Measurements from ENCODE around the gene FAM184B. TPM values are rescaled to one million over a fixed set of nuclear protein-coding genes. Genes with fewer than 3 reads are reported as not detected.
A peak's percentile ranks its signal among the peaks of the same experiment; 100 is the strongest.

FAM184B gene
- under 1 TPM in 1 of 9 donors, not detected in 8; 0.08 TPM for total RNA-seq
- polyA plus RNA-seq = under 1 TPM in 1 of 2 donors, not detected in 1; 0.04 TPM
- long read RNA-seq, donor 1, partial matches to known transcripts = 0 of 5 reads
- long read RNA-seq, donor 1, other reads (novel, unspliced or antisense) = 5 of 5 reads
- long read RNA-seq, donor 2, partial matches to known transcripts = 0 of 5 reads
- long read RNA-seq, donor 2, other reads (novel, unspliced or antisense) = 5 of 5 reads
- long read RNA-seq, donor 3, partial matches to known transcripts = 0 of 5 reads
- long read RNA-seq, donor 3, other reads (novel, unspliced or antisense) = 5 of 5 reads

- 2 to 4% (median 3%) methylated on average over 60 to 82 of the region's 82 CpGs for WGBS, 4 donors
- intact Hi-C loops (cut with DNase I) = loop anchor here in 1 of 10 donors (10.0 kb wide), 1 partner anchor 147 kb away; no protein-coding TSS in a partner anchor
- Histone ChIP-seq H3K27ac (no peak within 1 kb of the TSS), H3K27me3 (peaks cover 0 to 36% (median 10%) of the 10 kb centered on the region in 9 donors), H3K4me1 (peaks cover 0 to 19% (median 9%) of the 10 kb centered on the region in 12 donors), H3K4me3 (peak within 1 kb of the TSS; percentile 15 to 53 (median 45)), H3K36me3 (no peaks in the 10 kb centered on the region), H3K9me3 (no peaks in the 10 kb centered on the region)
- DNase-seq (no peak), ATAC-seq (peak in 3 of 4 donors; percentile 20 to 46 (median 24))
- TF ChIP-seq CTCF (IDR thresholded peaks at IDR 0.05) = no peak
- no peak for TF ChIP-seq POLR2A (IDR thresholded peaks at IDR 0.05)
These were observed at the start of gene FAM184B for GRCh38 chr4:17781300-17782287. TSS of gene FAM184B (minus strand) at chr4:17781621. CDS start at chr4:17781299, 322 bp downstream.

GRCh38 chr4:17823871-17824669, 42.6 kb upstream of the FAM184B start:
- Histone ChIP-seq H3K36me3 (no peaks in the 10 kb centered on the region), H3K27me3 (no peaks in the 10 kb centered on the region), H3K27ac (no peak overlapping the region), H3K4me3 (no peak overlapping the region), H3K9me3 (no peaks in the 10 kb centered on the region), H3K4me1 (no peaks in the 10 kb centered on the region)
- ATAC-seq = no peak
- intact Hi-C loops (cut with DNase I) = loop anchor here in 1 of 10 donors (10.0 kb wide), 1 partner anchor 751 kb away; no protein-coding TSS in a partner anchor
- WGBS, 4 donors = 87 to 95% (median 91%) methylated on average over 1 of the region's 1 CpG
- DNase-seq = no peak
- TF ChIP-seq CTCF (IDR thresholded peaks at IDR 0.05) (no peak), POLR2A (IDR thresholded peaks at IDR 0.05) (no peak)

GRCh38 chr4:17817027-17817426, 35.6 kb upstream of the FAM184B start:
- Histone ChIP-seq H3K27ac (no peak overlapping the region), H3K4me3 (no peak overlapping the region), H3K36me3 (no peaks in the 10 kb centered on the region), H3K27me3 (no peaks in the 10 kb centered on the region), H3K9me3 (no peaks in the 10 kb centered on the region), H3K4me1 (peaks cover 0 to 15% (median 0%) of the 10 kb centered on the region in 12 donors)
- 59 to 68% (median 60%) methylated on average over 5 of the region's 5 CpGs for WGBS, 4 donors
- DNase-seq = no peak
- intact Hi-C loops (cut with DNase I) = loop anchor here (2.0 to 10.0 kb wide), 7 partner anchors 208 to 778 kb away; partner anchors contain the start of gene LCORL (in 1 of the 10)
- peak in 2 of 4 donors; percentile 36 to 49 for ATAC-seq
- peak; percentile 36 to 69 (median 56) for TF ChIP-seq CTCF (IDR thresholded peaks at IDR 0.05)
- no peak for TF ChIP-seq POLR2A (IDR thresholded peaks at IDR 0.05)

Measured in heart left ventricle (tissue), 16 donors.